ENCODE results near the gene SEC24B.
"Not testable (repeated sequence)": the region's sequence is repeated elsewhere in the genome, so short reads cannot be mapped to it uniquely, and the experiment has no call there.

Gene SEC24B

DNA sequence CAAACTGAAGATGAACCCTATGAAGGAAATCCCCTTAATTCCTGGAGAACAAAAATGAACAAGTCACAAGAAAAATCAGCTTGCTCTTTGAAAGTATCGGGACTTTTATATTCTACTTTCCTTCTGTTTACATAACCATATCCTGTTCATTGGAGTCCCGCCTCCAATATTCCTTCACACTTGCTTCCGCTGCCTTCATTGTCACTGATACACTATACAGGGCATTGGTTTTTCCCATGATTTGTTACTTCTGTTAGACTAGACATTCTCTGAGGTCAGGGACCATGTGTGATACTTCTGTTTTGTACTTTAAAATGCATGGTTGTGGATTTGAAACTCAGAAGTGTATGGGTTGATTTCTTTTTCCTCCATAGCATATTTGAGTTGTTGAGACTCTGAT is 145.2 kb downstream of the SEC24B start:
- DNase-seq (ENCODE audit: low spot score): no peak

DNA sequence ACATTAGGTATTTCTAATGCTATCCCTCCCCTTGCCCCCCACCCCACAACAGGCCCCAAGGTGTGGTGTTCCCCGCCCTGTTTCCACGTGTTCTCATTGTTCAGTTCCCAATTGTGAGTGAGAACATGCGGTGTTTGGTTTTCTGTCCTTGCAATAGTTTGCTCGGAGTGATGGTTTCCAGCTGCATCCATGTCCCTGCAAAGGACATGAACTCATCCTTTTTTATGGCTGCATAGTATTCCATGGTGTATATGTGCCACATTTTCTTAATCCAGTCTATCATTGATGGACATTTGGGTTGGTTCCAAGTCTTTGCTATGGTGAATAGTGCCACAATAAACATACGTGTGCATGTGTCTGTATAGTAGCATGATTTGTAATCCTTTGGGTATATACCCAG is 146.4 kb downstream of the SEC24B start:
- DNase-seq (ENCODE audit: low spot score): not testable (repeated sequence)

DNA sequence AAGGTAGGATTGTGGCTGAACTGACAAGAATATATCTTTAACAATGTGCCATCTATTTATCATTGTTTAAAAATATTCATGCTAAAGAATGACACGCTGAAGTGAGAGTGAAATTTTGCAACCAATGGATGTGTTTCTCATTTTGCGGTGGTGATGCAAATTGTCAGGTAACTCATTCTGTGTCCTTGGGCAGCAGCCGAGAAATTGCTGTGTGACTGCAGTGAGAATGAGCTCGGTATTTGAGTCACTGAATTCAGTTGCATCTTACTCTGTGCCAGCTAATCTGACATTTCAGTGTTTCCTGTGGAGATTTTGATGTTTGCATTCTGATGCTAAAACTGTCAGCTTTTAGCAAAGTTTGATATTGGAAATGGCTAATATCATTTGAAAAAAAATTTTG is 154.6 kb downstream of the SEC24B start:
- DNase-seq (ENCODE audit: low spot score): peak; percentile 33

DNA sequence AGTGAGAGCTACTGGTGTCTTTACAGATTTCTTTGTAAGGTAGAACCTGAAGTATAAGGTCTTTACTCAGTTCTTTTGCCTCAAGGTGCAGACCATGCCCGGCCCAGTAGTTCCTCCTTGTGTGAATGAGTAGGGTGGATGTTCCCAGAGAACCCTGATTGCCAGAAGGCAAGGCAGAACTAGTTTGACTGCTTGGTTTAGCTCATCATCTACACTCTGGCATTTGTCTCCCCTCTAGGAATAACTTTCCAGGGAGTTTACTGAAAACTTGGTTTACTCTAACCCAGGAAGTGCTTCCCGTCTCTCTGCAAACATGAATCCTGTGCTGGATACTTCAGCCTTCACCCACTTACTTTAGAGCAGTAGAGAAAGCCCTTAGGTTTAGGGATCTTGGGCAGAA is 155.5 kb downstream of the SEC24B start:
- no peak for DNase-seq (ENCODE audit: low spot score)

DNA sequence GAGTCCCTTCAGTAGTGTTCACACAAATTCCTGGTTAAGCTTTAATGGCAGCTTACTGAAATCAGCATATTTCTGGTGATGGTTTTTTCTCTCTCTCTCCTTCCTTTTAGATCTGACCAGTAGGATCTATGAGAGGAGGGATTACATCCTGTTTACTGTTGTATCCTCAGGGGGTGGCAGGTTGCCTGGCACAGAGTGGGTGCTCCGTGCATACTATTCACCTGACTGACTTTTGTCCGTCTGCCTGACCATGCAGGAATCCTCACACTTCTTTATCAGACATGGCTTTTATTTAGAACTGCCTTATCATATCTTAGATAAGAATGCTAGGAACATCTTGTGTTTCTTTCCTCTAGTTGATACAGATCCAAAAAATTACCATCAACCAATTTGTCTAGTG is 156.0 kb downstream of the SEC24B start:
- DNase-seq (ENCODE audit: low spot score): no peak
